ENCODE measurements around the gene ZFPL1. TPM values are rescaled to one million over a fixed set of nuclear protein-coding genes. Genes with fewer than 3 reads are reported as not detected.

Gene ZFPL1
- total and polyA plus RNA-seq, 9 of the 15 experiments (the other 6 are each of a cell fraction or from before 2014, with no cell fraction given), result 3.7 to 37.5 (median 22.7) TPM

GRCh38 chr11:65112546-65113360 is 28.7 kb downstream of the ZFPL1 start (continued):
- TF ChIP-seq PYGO2 (tag; IDR thresholded peaks at IDR 0.05) (no peak), MTA1 (IDR thresholded peaks at IDR 0.05; ENCODE audit: borderline replicate concordance) (peak; percentile 77), TSHZ1 (CRISPR knock-in tag; IDR thresholded peaks at IDR 0.05) (no peak), CREB5 (CRISPR knock-in tag; IDR thresholded peaks at IDR 0.05) (no peak), ZNF124 (CRISPR knock-in tag; IDR thresholded peaks at IDR 0.05) (no peak), HDGF (IDR thresholded peaks at IDR 0.05) (no peak), MCM5 (IDR thresholded peaks at IDR 0.05; ENCODE audit: low read depth) (no peak), GTF2A2 (tag; IDR thresholded peaks at IDR 0.05) (no peak), PRPF4 (IDR thresholded peaks at IDR 0.05; ENCODE audit: insufficient read depth, low read depth, low read length, poor library complexity, severe bottlenecking) (peak; percentile 50), PTBP1 (IDR thresholded peaks at IDR 0.05; ENCODE audit: low read depth, low read length) (no peak), CSDE1 (IDR thresholded peaks at IDR 0.05) (no peak), NR2C2 (CRISPR knock-in tag; IDR thresholded peaks at IDR 0.05) (no peak), NR2C2 (tag; IDR thresholded peaks at IDR 0.05) (0 out of 2 replicates have a peak, but pooled peaks have one; percentile 15), SMAD1 (IDR thresholded peaks at IDR 0.05; ENCODE audit: low read depth, low read length, partially characterized antibody) (no peak), MNT (conservative IDR thresholded peaks at IDR 0.05) (peak in 1 of 2 experiments; percentile 61; a peak in 3 of 4 replicates), CHD1 (IDR thresholded peaks at IDR 0.05; ENCODE audit: low read length) (no peak)
- TF ChIP-seq, protein P1, sequence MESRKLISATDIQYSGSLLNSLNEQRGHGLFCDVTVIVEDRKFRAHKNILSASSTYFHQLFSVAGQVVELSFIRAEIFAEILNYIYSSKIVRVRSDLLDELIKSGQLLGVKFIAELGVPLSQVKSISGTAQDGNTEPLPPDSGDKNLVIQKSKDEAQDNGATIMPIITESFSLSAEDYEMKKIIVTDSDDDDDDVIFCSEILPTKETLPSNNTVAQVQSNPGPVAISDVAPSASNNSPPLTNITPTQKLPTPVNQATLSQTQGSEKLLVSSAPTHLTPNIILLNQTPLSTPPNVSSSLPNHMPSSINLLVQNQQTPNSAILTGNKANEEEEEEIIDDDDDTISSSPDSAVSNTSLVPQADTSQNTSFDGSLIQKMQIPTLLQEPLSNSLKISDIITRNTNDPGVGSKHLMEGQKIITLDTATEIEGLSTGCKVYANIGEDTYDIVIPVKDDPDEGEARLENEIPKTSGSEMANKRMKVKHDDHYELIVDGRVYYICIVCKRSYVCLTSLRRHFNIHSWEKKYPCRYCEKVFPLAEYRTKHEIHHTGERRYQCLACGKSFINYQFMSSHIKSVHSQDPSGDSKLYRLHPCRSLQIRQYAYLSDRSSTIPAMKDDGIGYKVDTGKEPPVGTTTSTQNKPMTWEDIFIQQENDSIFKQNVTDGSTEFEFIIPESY (CRISPR knock-in tag; IDR thresholded peaks at IDR 0.05), result peak; percentile 43; the same call in 1 of the 2 replicates
- TF ChIP-seq, protein P2, sequence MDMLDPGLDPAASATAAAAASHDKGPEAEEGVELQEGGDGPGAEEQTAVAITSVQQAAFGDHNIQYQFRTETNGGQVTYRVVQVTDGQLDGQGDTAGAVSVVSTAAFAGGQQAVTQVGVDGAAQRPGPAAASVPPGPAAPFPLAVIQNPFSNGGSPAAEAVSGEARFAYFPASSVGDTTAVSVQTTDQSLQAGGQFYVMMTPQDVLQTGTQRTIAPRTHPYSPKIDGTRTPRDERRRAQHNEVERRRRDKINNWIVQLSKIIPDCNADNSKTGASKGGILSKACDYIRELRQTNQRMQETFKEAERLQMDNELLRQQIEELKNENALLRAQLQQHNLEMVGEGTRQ (CRISPR knock-in tag; IDR thresholded peaks at IDR 0.05), result no peak

All from K562 (cell line).